Endothelial cell of umbilical vein (primary cell): ENCODE measurements around the gene ABTB2.

Source experiments
- CTCF ChIP-seq, 2 donors: IDR thresholded peaks; 1 replicate in 1 of 2; 2 replicates in 1 of 2; pipeline ENCODE4 v1.5.1; 2011; ENCODE audit warnings: low read length in 2 of 2, mild to moderate bottlenecking in 2 of 2, moderate library complexity in 2 of 2, control low read depth in 1 of 2, inconsistent platforms in 1 of 2, low read depth in 1 of 2; ENCODE audit not compliant: insufficient read depth in 1 of 2; ENCODE audit errors: extremely low read depth in 1 of 2
- FOS ChIP-seq: IDR thresholded peaks from 2 replicates; pipeline ENCODE4 v1.6.1; 2011; ENCODE audit warnings: mild to moderate bottlenecking, low read length, moderate library complexity, borderline replicate concordance; ENCODE audit not compliant: insufficient read depth
- POLR2A ChIP-seq: IDR thresholded peaks from 2 replicates; pipeline ENCODE4 v1.6.1; 2012; ENCODE audit warnings: low read depth, mild to moderate bottlenecking, control low read depth, low read length
- POLR2AphosphoS5 ChIP-seq: IDR thresholded peaks from 2 replicates; pipeline ENCODE4 v1.6.1; 2012; ENCODE audit warnings: low read depth, mild to moderate bottlenecking, control low read depth, low read length, moderate library complexity; ENCODE audit not compliant: insufficient read depth

- TF ChIP-seq CTCF (IDR thresholded peaks at IDR 0.05; ENCODE audit: extremely low read depth in 1 of 2, insufficient read depth in 1 of 2, low read depth in 1 of 2, low read length in 2 of 2) (no peak), POLR2AphosphoS5 (no peak), POLR2A (no peak), FOS (no peak)
Measured at GRCh38 chr11:34343686-34344085, 14.1 kb downstream of the ABTB2 start.
